Measurements from ENCODE around the gene IFRD2.

IFRD2 gene

DNA sequence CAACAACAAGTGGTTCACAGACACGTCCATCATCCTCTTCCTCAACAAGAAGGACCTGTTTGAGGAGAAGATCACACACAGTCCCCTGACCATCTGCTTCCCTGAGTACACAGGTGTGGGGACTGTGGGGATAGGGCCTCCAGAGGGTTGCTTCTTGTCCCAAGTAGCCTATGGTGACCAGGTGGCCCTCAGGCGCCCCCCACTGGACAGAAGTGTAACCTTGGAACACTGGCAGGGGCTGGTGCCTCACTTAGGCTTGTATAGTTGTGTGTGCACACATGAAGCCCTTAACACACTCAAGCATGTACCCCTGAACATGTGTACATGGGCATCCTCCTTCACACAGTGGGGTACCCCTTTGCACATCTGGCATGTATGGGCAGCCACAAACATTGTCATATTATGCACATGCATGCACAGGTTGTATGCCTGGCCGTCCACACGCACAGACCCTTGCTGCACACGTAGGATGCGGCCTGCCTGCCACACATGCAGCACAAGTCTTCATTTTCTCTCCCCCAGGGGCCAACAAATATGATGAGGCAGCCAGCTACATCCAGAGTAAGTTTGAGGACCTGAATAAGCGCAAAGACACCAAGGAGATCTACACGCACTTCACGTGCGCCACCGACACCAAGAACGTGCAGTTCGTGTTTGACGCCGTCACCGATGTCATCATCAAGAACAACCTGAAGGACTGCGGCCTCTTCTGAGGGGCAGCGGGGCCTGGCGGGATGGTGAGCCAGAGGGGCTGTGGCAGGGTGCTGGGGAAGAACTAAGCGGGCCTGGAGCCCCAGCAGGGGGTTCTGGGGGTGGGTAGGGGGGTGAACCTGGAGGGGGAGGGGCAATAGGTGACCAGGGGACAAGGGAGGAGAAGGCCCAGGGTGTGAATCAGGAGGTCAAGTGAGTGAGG is 35.0 kb downstream of the IFRD2 start:
- in situ Hi-C loops (cut with HindIII; ENCODE audit: low sequenced_read_pairs) = no loop called here

DNA sequence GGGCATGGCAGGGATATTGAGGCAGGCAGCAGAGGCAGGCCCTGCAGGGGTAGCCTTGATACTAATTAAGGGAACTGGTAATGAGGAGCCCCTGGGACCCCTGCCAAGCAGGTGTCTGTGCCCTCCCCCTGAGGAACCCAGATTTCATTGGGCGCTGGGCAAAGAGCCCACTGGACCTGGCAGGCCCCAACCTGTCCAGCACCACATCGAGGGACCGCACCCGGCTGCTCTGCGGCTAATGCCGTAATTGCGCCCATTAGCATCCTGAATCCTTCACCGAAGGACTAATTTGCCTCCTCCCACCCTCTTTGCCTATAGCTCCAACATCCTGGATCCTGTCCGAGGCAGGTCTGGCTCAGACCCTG is 37.0 kb downstream of the IFRD2 start:
- in situ Hi-C loops (cut with HindIII; ENCODE audit: low sequenced_read_pairs) = no loop called here

DNA sequence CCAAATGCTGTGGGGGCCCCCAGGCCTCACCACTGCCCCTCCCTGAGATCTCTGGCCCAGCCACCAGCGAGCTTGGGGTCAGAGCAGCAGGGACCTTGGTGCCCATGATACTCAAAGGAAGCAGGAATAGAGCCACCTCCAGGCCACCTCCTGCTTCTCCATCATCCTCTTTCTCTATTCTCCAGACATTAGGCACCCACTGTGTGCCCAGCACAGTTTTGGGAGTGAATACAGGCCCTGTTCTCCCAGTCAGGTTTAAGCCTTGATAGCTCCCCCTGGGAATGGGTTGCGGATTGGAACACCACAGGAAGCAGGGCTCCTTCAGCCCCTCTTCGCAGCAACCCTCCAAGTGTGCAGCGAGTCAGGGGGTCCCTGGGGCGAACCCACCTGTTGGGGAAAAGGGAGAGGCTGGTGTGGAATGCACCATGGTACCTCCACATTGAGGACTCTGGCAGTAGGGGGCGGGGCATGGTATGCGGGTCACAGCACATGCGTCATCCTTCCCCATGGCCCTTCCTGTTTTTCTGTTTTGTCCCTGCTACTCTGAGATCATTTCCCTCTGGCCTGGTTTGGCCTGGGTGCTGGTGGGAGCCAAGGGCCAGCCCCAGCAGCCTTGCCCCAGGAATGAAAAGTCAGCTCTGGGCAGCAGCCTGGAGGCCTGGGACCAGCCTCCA is 37.5 kb downstream of the IFRD2 start:
- in situ Hi-C loops (cut with HindIII; ENCODE audit: low sequenced_read_pairs) = no loop called here

DNA sequence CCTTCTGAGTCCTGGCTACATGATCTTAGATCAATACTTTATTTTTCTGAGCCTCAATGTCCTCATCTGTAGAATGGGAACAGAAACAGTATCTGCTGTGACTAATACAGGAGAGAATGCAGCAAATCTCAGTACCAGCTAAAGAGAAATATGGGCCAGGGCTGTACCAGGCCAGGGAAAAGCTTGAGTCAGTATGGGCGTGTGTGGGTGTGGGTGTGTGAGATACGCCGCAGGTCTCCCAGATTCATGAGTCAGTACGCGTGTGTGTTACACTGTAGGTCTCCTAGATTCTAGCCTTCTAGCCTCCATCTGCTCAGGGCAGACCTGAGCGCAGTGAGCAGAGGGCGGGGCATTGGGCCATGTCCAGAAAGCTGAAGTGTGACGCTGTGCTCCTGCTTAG is 41.0 kb downstream of the IFRD2 start:
- in situ Hi-C loops (cut with HindIII; ENCODE audit: low sequenced_read_pairs) = no loop called here

DNA sequence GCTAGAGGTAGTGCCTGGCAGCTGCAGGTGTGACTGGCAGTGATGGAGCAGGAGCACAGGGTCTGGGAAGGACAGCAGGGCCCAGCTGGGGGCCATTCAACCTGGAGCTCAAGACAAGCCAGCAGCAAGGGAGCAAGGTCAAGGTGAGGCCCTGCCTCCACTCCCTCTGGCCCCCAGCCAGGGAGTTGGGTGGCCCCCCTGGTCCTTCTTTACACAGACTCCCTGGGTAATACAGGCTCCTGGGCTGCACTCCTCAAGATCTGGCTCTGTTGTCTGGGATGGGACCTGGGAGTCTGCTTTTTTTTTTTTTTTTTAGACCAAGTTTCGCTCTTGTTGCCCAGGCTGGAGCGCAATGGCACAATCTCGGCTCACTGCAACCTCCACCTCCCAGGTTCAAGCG is 41.7 kb downstream of the IFRD2 start:
- in situ Hi-C loops (cut with HindIII; ENCODE audit: low sequenced_read_pairs) = no loop called here

DNA sequence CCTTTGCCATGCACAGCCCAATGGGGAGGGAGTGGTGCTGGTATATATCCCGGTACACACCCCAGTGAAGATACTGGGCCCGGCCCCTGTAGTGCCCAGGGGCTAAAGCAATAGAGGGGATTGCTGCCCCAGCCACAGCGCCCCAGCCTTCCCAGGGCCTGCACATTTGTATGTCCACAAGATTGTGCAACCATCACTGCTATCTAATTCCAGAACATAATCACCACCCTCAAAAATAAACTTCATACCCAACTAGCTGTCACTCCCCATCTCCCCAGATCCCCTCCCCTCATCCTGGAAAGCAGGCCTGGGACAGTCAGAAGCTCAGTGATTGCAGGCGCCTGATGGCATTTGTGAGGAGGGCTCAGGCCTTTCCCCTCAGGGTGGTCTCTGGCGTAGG is 42.8 kb downstream of the IFRD2 start:
- in situ Hi-C loops (cut with HindIII; ENCODE audit: low sequenced_read_pairs) = loop anchor here (10.0 kb wide), 1 partner anchor 155 kb away; no protein-coding TSS in a partner anchor

DNA sequence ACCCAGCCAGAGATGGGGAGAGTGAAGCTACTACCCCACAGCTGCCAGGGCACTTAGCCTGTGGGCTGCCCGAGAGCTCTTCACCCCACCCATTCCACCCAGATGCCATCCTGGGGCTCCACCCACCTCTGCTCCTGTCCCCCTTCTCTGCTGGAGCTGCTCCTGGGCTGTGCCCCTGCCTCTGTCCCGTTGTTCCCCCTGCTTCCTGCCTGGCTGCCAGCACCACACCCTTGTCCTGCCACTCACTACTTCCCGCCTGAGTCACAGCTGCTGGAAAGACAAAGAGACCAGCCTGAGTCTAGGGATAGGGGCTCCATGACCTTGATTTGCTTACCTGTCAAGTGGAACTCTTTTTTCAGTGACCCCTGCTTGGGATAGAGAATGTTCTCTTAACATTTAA is 43.8 kb downstream of the IFRD2 start:
- in situ Hi-C loops (cut with HindIII; ENCODE audit: low sequenced_read_pairs) = loop anchor here (10.0 kb wide), 1 partner anchor 154 kb away; no protein-coding TSS in a partner anchor

DNA sequence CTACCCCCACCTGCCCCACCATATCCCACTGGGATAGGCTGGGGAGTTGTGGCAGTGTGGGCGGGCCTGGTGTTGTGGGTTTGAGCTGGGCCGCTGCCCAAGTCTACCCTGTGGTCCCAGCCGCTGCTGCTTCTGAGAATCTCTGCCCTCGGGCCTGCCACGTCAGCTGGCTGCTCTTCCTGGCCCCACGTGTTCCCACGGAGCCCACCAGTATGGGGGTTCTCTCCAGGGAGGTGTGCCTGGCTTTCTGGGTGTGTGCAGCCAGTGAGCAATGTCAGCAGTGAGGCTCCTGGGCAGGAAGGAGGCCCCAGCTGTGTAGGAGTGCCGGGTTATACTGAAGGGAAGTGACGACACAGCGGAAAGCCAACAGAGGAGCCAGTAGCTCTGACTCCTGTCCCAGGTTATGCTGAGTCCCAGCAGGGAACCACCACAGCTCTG is 45.7 kb downstream of the IFRD2 start:
- in situ Hi-C loops (cut with HindIII; ENCODE audit: low sequenced_read_pairs) = loop anchor here (10.0 kb wide), 1 partner anchor 152 kb away; no protein-coding TSS in a partner anchor

DNA sequence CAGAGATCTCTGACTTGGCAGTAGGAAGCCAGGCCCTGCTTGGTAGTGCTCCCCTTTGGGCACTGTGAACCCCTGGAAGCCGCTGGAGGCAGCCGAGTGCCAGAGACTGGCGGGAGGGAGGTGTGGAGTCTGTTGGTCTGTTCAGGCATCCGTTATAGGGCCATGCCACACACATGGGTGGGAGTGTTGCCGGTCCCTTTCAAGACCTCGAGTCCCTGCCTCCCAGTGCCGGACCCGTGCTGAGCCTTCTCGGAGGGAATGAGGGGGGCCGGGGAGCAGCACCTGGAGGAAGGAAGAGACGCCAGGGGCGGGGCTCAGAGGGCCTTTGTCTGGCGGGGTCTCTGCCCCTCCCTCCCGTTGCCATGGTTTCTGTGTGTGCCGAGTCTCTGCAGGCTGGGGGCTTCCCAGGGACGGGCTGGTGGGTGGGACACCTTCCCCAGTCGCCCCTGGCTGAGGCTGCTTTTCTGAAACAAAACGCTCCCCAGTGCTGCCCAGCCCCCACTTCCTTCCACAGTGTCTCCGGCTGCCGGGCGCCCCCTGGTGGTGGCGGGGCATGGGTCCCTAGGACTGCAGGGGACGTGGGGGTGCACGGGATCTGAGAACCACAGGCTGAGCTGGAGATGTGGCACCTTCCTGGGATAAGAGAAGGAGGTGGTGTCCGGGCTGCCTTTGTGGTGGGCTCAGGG is 46.3 kb downstream of the IFRD2 start:
- in situ Hi-C loops (cut with HindIII; ENCODE audit: low sequenced_read_pairs) = loop anchor here (10.0 kb wide), 1 partner anchor 151 kb away; no protein-coding TSS in a partner anchor

DNA sequence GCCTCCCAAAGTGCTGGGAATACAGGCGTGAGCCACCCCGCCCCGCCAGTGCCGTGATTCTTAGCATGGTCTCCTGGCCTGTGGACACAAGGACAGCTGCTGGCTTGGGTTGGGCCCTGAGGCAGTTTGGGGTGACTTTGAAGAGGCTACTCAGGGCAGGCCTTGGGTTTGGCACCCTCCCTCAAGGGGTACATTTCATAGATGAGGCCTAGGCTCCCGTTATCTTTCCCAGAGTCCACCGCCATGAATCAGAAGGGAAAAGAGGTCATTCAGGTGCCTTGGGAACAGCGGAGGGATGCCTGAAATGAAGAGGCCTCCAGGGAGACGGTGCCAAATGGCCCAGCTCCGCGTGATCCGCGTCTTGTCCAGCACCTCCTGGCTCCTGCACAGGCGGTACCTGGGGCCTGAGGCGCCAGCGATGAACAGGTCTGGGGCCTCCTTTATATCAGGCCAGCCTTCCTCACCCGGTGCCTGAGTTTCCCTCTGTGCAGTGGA is 46.9 kb downstream of the IFRD2 start:
- in situ Hi-C loops (cut with HindIII; ENCODE audit: low sequenced_read_pairs) = loop anchor here (10.0 kb wide), 1 partner anchor 150 kb away; no protein-coding TSS in a partner anchor

DNA sequence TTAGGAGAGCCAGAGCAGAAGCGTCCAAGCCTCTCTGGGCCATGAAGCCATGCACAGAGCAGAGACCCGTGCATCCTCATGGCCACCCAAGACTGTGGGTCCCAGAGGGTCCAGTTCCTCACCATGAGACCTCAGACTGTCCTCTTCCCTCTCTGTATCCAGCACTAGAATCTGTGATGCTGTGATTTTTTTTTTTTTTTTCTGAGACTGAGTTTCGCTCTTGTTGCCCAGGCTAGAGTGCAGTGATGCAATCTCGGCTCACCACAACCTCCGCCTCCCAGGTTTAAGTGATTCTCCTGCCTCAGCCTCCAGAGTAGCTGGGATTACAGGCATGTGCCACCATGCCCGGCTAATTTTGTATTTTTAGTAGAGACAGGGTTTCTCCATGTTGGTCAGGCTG is 47.4 kb downstream of the IFRD2 start:
- in situ Hi-C loops (cut with HindIII; ENCODE audit: low sequenced_read_pairs) = loop anchor here (5.0 to 10.0 kb wide), 3 partner anchors 63 to 150 kb away; partner anchors contain the start of gene TUSC2

DNA sequence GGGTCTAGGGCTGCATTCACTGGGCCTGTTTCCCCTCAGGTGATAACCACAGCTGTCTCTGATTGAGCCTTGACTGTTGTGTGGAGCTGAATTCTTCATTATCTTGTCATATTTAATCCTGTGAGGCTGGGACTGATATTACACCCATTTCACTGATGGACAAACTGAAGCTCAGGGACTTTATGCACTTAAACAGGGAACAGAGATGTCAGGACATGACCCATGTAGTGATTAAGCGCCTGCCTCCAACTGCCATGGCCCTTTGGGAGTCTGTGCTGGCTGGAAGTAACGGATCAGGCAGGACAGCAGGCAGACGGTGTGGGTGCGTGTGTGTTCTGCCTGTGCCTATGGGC is 48.7 kb downstream of the IFRD2 start:
- in situ Hi-C loops (cut with HindIII; ENCODE audit: low sequenced_read_pairs) = loop anchor here (5.0 to 10.0 kb wide), 3 partner anchors 61 to 149 kb away; partner anchors contain the start of gene TUSC2

DNA sequence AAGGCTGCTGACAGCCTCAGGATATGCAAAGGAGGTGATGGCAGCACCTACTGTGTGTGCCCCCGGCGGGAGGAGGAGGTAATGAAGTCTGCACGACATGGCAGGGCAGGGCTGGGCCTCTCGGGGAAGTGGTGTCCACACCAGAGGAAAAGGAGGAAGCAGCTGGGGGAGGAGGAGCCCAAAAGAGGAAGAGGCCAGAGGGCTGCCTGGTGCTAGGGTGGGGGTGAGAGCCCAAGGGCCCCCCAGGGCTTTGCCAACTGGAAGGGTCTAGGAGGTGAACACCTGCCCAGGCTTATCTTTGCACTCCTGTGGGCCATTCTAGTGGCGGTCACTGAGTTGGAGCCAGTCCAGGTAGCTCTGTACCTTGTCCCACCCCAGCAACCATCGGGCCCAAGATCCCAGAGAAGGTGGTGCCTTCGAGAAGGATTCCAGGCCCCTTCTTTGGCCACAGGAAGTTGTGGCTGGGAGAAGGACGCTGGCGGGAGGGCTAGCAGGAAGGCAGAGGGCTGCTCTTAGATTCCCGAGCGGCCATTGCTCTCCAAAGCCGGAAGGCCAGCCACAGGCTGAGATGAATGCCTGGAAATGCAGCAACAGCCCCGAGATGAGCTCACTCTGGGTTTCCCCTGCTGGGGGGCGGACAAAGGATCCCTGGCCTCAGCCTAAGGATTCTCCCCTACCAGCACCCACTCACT is 49.2 kb downstream of the IFRD2 start:
- in situ Hi-C loops (cut with HindIII; ENCODE audit: low sequenced_read_pairs) = loop anchor here (5.0 to 10.0 kb wide), 3 partner anchors 61 to 148 kb away; partner anchors contain the start of gene TUSC2

DNA sequence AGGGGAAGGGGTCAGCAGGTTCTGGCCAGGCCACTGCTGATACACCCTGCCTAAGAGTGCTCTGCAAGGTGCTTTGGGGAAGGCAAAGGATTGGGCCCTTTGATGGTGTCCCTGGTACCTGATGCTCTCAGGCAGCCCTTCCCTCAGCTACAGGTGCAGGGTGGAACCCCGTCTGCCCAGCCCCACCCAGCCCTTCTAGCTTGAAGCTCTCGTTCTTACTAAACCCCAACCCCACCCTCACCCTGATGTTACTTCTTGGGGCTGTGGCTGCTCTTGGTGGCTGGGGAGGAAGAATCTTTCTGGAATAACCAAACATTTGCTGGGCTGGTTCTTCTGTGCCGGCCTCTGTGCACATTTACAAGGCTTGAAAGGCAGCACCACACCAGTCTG is 49.9 kb downstream of the IFRD2 start:
- in situ Hi-C loops (cut with HindIII; ENCODE audit: low sequenced_read_pairs) = loop anchor here (5.0 to 10.0 kb wide), 3 partner anchors 60 to 148 kb away; partner anchors contain the start of gene TUSC2

DNA sequence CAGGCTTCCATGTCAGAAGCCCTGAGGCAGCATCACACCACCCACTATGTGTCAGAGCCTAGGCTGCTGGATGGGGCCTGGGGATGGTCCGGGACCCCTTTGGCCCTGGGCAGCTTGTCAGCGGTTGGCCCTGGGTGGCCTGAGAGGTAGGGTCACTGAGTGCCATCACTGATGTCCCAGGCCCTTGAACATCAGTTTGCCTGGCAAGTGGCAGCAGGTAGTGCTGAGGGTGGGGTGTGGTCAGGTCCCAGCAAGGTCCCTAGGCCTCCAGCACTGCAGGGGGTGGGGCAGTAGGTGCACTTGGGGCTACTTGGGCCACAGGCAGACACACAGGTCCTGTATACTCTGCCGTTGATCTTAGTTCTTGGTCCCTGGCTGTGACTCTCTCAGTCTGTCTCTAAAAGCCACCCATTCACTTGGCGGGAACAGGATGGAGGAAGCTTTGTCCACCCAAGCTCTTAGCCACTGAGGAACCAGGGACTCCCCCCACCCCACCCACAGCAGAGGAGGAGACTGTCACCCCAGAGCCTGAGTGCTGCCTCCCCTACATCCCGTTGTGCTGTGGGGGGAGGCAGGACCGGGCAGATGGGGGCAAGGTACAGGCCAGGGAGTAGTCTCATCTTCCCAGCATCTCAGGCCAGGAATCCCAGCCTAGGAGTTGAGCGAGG is 50.4 kb downstream of the IFRD2 start:
- in situ Hi-C loops (cut with HindIII; ENCODE audit: low sequenced_read_pairs) = loop anchor here (5.0 to 10.0 kb wide), 3 partner anchors 60 to 147 kb away; partner anchors contain the start of gene TUSC2

DNA sequence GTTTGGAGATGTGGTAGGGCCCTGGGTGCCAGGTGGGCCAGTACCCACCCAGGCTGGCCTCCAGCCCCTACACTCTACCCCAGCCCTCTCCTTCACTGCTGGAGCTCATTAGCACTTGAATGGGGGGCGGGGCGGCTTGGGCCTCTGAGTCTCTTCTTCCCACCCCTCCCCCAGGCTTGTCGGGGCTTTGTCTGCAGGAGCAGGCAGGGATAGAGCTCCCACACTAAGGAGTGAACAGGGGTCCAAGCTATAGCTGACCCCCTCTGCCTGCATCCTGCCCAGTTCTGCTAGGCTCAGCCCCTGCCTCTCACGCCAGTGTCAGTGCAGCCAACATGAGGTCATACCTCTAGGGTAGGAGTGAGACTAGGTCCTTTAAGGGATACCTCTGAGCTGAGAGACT is 51.1 kb downstream of the IFRD2 start:
- in situ Hi-C loops (cut with HindIII; ENCODE audit: low sequenced_read_pairs) = loop anchor here (5.0 to 10.0 kb wide), 3 partner anchors 59 to 146 kb away; partner anchors contain the start of gene TUSC2

DNA sequence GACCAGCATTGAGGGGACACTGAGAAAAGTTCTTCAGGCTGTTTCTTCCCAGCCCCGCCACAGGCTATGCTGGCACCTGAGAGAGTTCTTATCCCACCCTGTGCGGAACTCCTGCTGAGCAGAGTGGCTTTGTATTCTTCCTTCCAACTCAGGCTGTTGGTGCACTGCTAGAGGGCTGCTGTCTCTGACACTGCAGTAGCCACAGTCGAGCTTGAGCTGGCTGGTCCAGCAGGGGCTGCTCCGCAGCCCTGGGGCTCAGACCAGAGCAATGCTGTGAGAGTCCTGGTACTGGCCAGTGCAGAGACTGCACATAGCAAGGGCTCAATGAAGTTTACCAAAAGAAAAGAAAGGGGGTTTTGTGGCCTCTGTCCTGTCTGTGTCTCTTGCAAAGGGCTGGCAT is 52.6 kb downstream of the IFRD2 start:
- in situ Hi-C loops (cut with HindIII; ENCODE audit: low sequenced_read_pairs) = loop anchor here (5.0 to 10.0 kb wide), 3 partner anchors 57 to 145 kb away; partner anchors contain the start of gene TUSC2

DNA sequence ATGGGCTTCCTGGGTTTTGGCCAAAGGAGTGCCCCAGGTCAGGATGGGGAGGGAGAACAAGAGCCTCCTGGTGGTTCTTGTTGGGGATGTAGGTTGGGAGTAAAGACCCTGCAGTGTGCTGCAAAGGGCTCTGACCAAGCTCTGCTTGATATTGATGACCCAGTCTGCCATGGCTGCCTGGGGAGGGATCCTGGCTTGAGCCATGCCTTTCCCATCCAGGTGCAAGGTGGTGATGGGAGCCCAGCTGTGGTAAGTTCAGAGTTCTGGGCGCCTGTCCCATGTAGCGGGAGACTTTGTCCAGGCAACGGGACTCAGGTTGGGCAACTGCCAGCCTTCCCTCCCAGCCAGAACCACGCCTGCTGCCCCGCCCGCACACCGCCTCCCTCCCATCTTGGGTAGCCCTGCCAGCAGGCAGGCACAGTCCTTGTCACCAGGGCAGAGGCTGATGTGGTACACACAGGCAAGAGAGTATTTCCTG is 53.6 kb downstream of the IFRD2 start:
- in situ Hi-C loops (cut with HindIII; ENCODE audit: low sequenced_read_pairs) = no loop called here
